ENCODE data around the gene RAB14.

RAB14 gene

GRCh38 chr9:121239851-121240250 lies 38.2 kb upstream of the RAB14 start:
- TF ChIP-seq CTCF (IDR thresholded peaks at IDR 0.05; ENCODE audit: low read depth, low read length), result no peak
- no peak overlapping the region for H3K4me3 ChIP-seq (ENCODE audit: low read depth, low read length)

DNA sequence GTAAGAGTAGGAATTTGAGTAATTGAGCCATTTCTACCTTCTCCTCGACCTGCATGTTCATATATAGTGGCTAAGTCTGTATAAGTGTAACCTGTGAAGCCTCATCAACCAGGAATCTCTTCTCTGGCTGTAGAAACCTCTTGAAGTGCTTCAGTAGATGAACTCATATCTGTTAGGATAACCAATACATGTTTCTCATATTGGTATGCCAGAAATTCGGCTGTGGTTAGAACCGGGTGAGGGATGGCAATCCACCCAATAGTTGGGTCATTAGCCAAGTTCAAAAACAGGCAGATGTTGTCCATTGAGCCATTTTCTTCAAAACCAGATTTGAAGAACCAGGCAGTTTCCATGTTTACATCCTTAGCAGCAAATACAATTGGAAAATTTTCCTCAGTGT lies 37.4 kb upstream of the RAB14 start:
- TF ChIP-seq CTCF (IDR thresholded peaks at IDR 0.05; ENCODE audit: low read depth, low read length), result no peak
- H3K4me3 ChIP-seq (ENCODE audit: low read depth, low read length), result no peak overlapping the region

- H3K4me3 ChIP-seq (ENCODE audit: low read depth, low read length), result no peak overlapping the region
- no peak for TF ChIP-seq CTCF (IDR thresholded peaks at IDR 0.05; ENCODE audit: low read depth, low read length)
These were observed 36.2 kb upstream of the RAB14 start for GRCh38 chr9:121237916-121238315.

GRCh38 chr9:121235512-121235911 lies 33.8 kb upstream of the RAB14 start:
- H3K4me3 ChIP-seq (ENCODE audit: low read depth, low read length), result no peak overlapping the region
- no peak for TF ChIP-seq CTCF (IDR thresholded peaks at IDR 0.05; ENCODE audit: low read depth, low read length)

DNA sequence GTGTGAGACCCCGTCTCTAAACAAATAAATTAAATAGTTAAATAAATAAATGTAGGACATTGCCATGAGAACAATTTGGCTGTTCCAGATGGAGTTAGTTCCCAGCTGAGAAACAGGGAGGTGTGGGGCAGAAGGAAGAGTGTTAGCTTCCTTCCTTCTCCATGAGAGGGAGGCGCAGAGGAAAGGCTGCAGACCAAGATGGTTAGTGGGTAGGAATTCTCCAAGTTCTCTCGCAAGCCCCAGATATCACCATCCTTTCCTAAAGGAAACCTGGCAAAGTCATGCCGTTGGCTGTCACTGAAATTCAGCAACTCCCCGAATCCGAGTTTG lies 33.1 kb upstream of the RAB14 start:
- TF ChIP-seq CTCF (IDR thresholded peaks at IDR 0.05; ENCODE audit: low read depth, low read length), result 0 out of 2 replicates have a peak, but pooled peaks have one; percentile 5
- H3K4me3 ChIP-seq (ENCODE audit: low read depth, low read length), result no peak overlapping the region

- no peak for TF ChIP-seq CTCF (IDR thresholded peaks at IDR 0.05; ENCODE audit: low read depth, low read length)
- no peak overlapping the region for H3K4me3 ChIP-seq (ENCODE audit: low read depth, low read length)
These were observed 32.5 kb upstream of the RAB14 start for GRCh38 chr9:121233906-121234831.

DNA sequence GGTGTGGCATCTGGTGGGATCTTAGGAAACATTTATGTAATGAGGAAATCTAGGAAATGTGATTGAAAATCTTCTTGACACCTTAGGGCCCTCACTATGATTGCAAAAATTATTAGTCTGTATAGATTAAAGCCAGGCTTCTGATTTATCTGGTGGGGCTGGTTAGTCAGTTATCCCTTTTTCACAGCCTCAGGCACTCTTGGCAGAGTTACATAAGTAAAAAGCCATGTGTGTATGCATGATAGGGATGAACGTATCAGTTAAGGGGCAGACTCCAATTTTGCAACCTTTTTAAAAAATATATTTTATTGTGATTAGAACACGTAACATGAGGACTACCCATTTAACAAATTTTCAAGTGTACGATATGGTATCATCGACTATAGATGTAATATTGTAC lies 30.6 kb upstream of the RAB14 start:
- TF ChIP-seq CTCF (IDR thresholded peaks at IDR 0.05; ENCODE audit: low read depth, low read length), result no peak
- no peak overlapping the region for H3K4me3 ChIP-seq (ENCODE audit: low read depth, low read length)

Measured in WI38 (cell line).